GM10266 (cell line): ENCODE data around the gene RABGAP1.

ENCODE experiments used
- DNase-seq: peaks from one replicate; pipeline ENCODE4 v3.0.0; 2012; ENCODE audit errors: extremely low spot score
- CTCF ChIP-seq: IDR thresholded peaks from 2 replicates; pipeline ENCODE4 v1.5.1; 2012; ENCODE audit warnings: mild to moderate bottlenecking, low read depth; ENCODE audit not compliant: control insufficient read depth, insufficient read depth; ENCODE audit errors: missing control alignments

RABGAP1 gene

DNA sequence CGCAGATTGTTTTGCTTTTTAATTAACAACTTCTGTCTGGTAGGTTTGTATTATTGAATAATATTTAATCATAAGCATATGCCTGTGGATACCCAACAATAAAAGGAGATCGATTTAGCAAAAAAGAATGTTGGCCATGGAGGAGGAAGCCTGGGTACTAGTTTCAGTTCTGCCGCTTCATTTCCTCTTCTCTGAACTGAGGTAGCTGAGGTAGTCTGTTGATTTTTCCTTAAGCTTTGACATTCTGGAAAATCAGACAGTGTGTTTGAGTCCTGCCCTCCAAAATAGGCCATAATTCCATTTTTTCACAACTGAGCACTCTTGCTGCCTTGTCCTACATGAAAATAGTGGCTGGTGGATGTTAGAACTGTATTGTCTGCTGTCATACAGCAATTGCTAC is 86.7 kb downstream of the RABGAP1 start:
- no peak for DNase-seq

DNA sequence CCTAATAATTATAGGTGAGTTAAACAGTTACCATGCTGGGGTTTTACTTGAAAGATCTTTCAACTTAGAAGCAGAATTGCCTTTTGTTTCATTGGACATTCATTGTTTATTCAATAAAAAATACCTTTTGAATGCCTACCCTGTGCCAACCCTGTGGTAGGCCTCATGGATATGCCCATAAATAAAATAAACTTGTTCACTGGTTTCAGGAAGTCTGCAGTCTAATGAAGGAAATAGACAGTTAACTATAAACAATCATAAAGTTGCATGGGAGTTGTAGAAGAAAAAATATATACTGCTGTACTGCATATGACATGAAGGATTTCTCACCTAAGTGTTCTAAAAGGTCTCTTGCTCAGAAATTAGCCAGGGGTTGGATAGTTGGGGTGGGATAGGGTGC is 87.3 kb downstream of the RABGAP1 start:
- TF ChIP-seq CTCF, result no peak
- DNase-seq, result no peak

More for the DNA sequence above, 86.7 kb downstream of the RABGAP1 start:
- no peak for TF ChIP-seq CTCF

DNA sequence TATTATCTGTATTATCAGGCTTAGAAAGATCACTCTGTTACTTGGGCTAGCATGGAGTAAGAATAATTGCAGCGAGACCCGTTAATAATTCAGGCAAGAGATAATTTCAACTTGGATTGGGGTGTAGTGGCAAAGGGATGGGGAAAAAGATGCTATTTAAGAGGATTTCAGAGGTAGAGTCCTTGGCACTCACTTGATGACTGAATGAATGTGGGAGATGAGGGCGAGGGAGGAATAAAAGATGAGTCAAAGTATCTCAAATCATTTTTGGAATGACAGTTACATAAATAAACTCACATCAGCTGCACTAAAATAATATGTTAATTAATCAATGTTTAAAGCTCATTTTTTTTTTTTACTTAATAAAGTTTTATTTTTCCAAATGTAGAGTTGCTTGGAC is 88.2 kb downstream of the RABGAP1 start:
- no peak for TF ChIP-seq CTCF
- no peak for DNase-seq

DNA sequence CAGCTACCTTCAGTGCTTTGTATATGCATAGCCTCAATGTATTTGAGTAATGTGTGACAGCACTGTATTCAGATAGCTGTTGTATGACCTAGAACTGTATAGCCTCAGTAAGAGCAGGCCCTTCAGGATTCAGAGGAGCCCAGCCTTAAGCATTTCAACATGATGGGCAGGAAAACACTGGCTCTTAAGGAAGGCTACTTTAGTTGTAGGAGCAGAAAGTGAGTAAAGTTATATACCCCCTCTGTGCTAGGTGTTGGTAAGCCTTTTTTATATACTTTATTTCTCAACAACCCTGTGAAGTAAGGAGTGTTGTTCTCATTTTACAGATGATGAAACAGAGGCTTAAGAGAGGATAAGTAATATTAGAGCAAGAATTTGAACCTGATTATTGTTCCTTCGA is 91.1 kb downstream of the RABGAP1 start:
- no peak for DNase-seq
- no peak for TF ChIP-seq CTCF

- DNase-seq, result no peak
- TF ChIP-seq CTCF, result no peak
Measured at GRCh38 chr9:123033352-123033751, 92.5 kb downstream of the RABGAP1 start, which contains the start of gene GPR21. GPR21 (plus strand) TSS chr9:123033667; CDS start chr9:123034567, 900 bp downstream.

GRCh38 chr9:123033864-123034601 is 93.2 kb downstream of the RABGAP1 start:
- no peak for DNase-seq
- no peak for TF ChIP-seq CTCF

DNA sequence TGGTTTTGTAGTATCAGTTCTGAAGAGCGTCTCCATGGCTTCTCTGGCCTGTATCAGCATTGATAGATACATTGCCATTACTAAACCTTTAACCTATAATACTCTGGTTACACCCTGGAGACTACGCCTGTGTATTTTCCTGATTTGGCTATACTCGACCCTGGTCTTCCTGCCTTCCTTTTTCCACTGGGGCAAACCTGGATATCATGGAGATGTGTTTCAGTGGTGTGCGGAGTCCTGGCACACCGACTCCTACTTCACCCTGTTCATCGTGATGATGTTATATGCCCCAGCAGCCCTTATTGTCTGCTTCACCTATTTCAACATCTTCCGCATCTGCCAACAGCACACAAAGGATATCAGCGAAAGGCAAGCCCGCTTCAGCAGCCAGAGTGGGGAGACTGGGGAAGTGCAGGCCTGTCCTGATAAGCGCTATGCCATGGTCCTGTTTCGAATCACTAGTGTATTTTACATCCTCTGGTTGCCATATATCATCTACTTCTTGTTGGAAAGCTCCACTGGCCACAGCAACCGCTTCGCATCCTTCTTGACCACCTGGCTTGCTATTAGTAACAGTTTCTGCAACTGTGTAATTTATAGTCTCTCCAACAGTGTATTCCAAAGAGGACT is 94.2 kb downstream of the RABGAP1 start:
- no peak for DNase-seq
- no peak for TF ChIP-seq CTCF
